Measurements from ENCODE around the gene MYMK.

Gene MYMK

GRCh38 chr9:133557581-133557980 lies 32.8 kb upstream of the MYMK start:
- DNase-seq, result no peak

GRCh38 chr9:133556354-133556753 lies 31.6 kb upstream of the MYMK start:
- no peak for DNase-seq

GRCh38 chr9:133554729-133555128 lies 30.0 kb upstream of the MYMK start:
- DNase-seq, result no peak

- no peak for DNase-seq
Observed at GRCh38 chr9:133553973-133554713, 29.4 kb upstream of the MYMK start.

GRCh38 chr9:133553123-133553522 lies 28.4 kb upstream of the MYMK start:
- no peak for DNase-seq

GRCh38 chr9:133552236-133552635 lies 27.5 kb upstream of the MYMK start:
- DNase-seq, result no peak

- no peak for DNase-seq
Observed at GRCh38 chr9:133551446-133551845, 26.7 kb upstream of the MYMK start.

GRCh38 chr9:133547116-133547515 lies 22.4 kb upstream of the MYMK start:
- DNase-seq, result no peak

- no peak for DNase-seq
Observed at GRCh38 chr9:133546287-133546680, 21.5 kb upstream of the MYMK start.

GRCh38 chr9:133545494-133546286 lies 20.9 kb upstream of the MYMK start:
- no peak for DNase-seq

GRCh38 chr9:133543772-133544467 lies 19.2 kb upstream of the MYMK start:
- DNase-seq, result no peak

GRCh38 chr9:133542002-133542401 lies 17.2 kb upstream of the MYMK start:
- DNase-seq, result no peak

- DNase-seq, result no peak
Observed at GRCh38 chr9:133540698-133541025, 15.9 kb upstream of the MYMK start.

GRCh38 chr9:133539991-133540697 lies 15.4 kb upstream of the MYMK start:
- DNase-seq, result no peak

GRCh38 chr9:133538851-133539833 lies 14.4 kb upstream of the MYMK start:
- DNase-seq, result no peak

GRCh38 chr9:133538176-133538575 lies 13.4 kb upstream of the MYMK start:
- DNase-seq, result no peak

GRCh38 chr9:133537257-133537656 lies 12.5 kb upstream of the MYMK start:
- no peak for DNase-seq

GRCh38 chr9:133536536-133536935 lies 11.8 kb upstream of the MYMK start:
- no peak for DNase-seq

GRCh38 chr9:133536080-133536479 lies 11.3 kb upstream of the MYMK start:
- no peak for DNase-seq

GRCh38 chr9:133535306-133535877 lies 10.6 kb upstream of the MYMK start:
- no peak for DNase-seq

All from NCI-H446 (cell line).